Activated CD8-positive, alpha-beta T cell treated with anti-CD3 and anti-CD28 coated beads for 36 hours (primary cell): ENCODE results near the gene SLC25A19. TPM values are rescaled to one million over a fixed set of nuclear protein-coding genes. Genes with fewer than 3 reads are reported as not detected.

Source experiments
- ATAC-seq: fragments of 200-7000 bp; cut with Tn5 transposase; one replicate; pipeline ENCODE4 v1.10.0; 2021; ENCODE audit warnings: mild to moderate bottlenecking, moderate library complexity
- CTCF ChIA-PET: fragments of 350-600 bp; sonication (Branson Sonifier 250); formaldehyde crosslinking; loops from one replicate; lab custom pipeline; 2021; ENCODE audit warnings: antibody characterized with exemption; lab: Charles Lee
- POLR2A ChIA-PET: fragments of 350-600 bp; sonication (Branson Sonifier 250); formaldehyde crosslinking; loops from one replicate; lab custom pipeline; 2021; ENCODE audit warnings: antibody characterized with exemption; lab: Charles Lee
- DNase-seq: peaks from one replicate; pipeline ENCODE4 v3.0.0-alpha.2; 2020
- H3K27ac Mint-ChIP-seq: one replicate; pipeline ENCODE4 v1.8.0; 2021; ENCODE audit warnings: mild to moderate bottlenecking, mixed read lengths
- H3K27me3 Mint-ChIP-seq: one replicate; pipeline ENCODE4 v1.8.0; 2021; ENCODE audit warnings: mixed read lengths
- H3K36me3 Mint-ChIP-seq: one replicate; pipeline ENCODE4 v1.8.0; 2021; ENCODE audit warnings: low read depth, mixed read lengths
- H3K4me1 Mint-ChIP-seq: one replicate; pipeline ENCODE4 v1.8.0; 2021; ENCODE audit warnings: low read depth, mixed read lengths
- H3K4me3 Mint-ChIP-seq: one replicate; pipeline ENCODE4 v1.8.0; 2021; ENCODE audit warnings: mild to moderate bottlenecking, moderate library complexity, mixed read lengths
- H3K9me3 Mint-ChIP-seq: one replicate; pipeline ENCODE4 v1.8.0; 2021; ENCODE audit warnings: mixed read lengths
- intact Hi-C: fragments of 100-400 bp; cut with micrococcal nuclease; formaldehyde crosslinking; loops from one replicate; pipeline ENCODE4 v1.10.0; 2022
- total RNA-seq, 2 experiments: library from RNA; stranded (reverse); gene quantifications; one replicate each; pipeline ENCODE4 v1.2.3, GENCODE V29; 2021
- TF ChIP-seq, protein P1 (sequence below): fragments of 200-600 bp; IDR thresholded peaks from one replicate; pipeline ENCODE4 v1.8.0; 2022; ENCODE audit warnings: antibody characterized with exemption, mild to moderate bottlenecking

SLC25A19 gene
- total RNA-seq, 2 experiments from 2014 or later, result 55.1 to 55.2 TPM

DNA sequence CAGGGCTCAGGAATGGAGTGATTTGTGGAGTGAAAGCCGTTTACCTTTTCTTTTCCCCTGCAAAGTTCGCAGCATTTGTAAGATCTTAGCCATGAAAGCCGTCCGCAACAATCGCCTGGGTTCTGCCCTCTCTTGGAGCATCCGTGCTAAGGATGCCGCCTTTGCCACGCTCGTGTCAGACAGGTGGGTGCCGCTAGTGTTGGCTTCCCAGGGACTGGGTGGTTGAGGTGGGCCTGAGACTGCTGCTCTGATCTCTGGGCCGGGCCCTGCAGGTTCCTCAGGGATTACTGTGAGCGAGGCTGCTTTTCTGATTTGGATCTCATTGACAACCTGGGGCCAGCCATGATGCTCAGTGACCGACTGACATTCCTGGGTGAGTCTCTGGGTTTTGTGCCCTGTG, 56.4 kb downstream of the SLC25A19 start:
- POLR2A ChIA-PET, result interaction anchor here (1.0 to 1.4 kb wide), 2 partner anchors 28 to 38 kb away, joined by 3 to 4 read pairs; partner anchors contain the start of gene MIF4GD
- ATAC-seq (no peak), DNase-seq (no peak)
- Mint-ChIP-seq H3K4me1 (no peaks in the 10 kb centered on the region), H3K27me3 (no peaks in the 10 kb centered on the region), H3K36me3 (peaks cover 39% of the 10 kb centered on the region), H3K9me3 (no peaks in the 10 kb centered on the region), H3K27ac (no peak overlapping the region), H3K4me3 (no peak overlapping the region)
- TF ChIP-seq, protein P1, sequence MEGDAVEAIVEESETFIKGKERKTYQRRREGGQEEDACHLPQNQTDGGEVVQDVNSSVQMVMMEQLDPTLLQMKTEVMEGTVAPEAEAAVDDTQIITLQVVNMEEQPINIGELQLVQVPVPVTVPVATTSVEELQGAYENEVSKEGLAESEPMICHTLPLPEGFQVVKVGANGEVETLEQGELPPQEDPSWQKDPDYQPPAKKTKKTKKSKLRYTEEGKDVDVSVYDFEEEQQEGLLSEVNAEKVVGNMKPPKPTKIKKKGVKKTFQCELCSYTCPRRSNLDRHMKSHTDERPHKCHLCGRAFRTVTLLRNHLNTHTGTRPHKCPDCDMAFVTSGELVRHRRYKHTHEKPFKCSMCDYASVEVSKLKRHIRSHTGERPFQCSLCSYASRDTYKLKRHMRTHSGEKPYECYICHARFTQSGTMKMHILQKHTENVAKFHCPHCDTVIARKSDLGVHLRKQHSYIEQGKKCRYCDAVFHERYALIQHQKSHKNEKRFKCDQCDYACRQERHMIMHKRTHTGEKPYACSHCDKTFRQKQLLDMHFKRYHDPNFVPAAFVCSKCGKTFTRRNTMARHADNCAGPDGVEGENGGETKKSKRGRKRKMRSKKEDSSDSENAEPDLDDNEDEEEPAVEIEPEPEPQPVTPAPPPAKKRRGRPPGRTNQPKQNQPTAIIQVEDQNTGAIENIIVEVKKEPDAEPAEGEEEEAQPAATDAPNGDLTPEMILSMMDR, result no peak
- CTCF ChIA-PET, result interaction anchor here (1.2 kb wide), 1 partner anchor 400 kb away, joined by 3 read pairs; the partner anchor contains the start of gene SMIM5
- intact Hi-C loops, result no loop called here

DNA sequence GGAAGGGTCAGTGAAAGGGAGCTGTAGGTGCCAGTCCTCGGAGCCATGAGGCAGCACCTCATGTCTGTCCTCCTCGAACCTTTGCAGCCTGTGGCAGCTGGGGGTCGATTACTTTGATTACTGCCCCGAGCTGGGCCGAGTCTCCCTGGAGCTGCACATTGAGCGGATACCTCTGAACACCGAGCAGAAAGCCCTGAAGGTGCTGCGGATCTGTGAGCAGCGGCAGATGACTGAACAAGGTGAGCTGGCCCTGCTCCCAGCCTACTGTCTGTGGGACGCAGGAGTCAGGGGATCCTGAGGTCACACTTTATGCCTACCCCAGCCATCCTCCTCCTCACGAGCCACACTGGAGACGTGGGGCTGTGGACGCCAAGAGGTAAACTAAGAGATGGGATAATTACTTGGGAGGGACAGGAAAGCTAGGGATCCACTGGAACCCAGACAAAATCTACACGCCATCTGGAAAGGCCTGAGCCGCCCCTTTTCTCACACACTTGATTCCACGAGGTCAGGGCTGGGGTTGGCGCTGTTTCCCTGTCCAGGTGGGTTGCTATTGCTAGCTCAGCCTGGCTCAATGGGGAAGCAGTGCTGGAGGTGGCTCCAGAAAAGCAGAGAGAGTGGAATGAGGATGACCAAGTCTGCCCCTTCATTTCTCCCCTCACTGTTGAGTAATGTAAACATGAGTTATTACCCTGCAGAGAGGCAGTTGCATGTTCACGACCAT, 57.3 kb downstream of the SLC25A19 start:
- CTCF ChIA-PET, result interaction anchor here (4.8 kb wide), 1 partner anchor 9 kb away, joined by 54 read pairs; no protein-coding TSS in a partner anchor
- TF ChIP-seq, protein P1, result no peak
- Mint-ChIP-seq H3K27ac (no peak overlapping the region), H3K4me3 (no peak overlapping the region), H3K9me3 (no peaks in the 10 kb centered on the region), H3K27me3 (no peaks in the 10 kb centered on the region), H3K4me1 (no peaks in the 10 kb centered on the region), H3K36me3 (peaks cover 38% of the 10 kb centered on the region)
- no peak for ATAC-seq
- intact Hi-C loops, result no loop called here
- POLR2A ChIA-PET, result interaction anchor here (1.0 to 1.5 kb wide), 3 partner anchors 29 to 62 kb away, joined by 3 to 4 read pairs (median 4); partner anchors contain the start of gene MIF4GD
- no peak for DNase-seq

DNA sequence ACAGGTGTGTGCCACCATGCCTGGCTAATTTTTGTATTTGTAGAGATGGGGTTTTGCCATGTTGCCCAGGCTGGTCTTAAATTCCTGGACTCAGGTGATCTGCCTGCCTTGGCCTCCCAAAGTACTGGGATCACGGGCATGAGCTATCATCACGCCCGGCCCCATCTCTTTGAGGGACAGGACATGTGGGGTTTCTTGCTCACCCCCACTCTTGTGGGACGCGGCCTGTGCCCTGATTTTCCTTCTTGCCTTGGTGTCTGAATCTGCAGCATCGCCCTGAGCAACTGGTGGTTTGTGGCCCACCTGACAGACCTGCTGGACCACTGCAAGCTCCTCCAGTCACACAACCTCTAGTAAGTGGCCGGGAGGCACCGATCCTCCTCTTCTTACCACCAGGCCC, 58.2 kb downstream of the SLC25A19 start:
- no peak overlapping the region for H3K27ac Mint-ChIP-seq
- H3K4me3 Mint-ChIP-seq, result no peak overlapping the region
- ChIA-PET POLR2A (interaction anchor here (0.8 to 1.6 kb wide), 3 partner anchors 9 to 61 kb away, joined by 4 read pairs; no protein-coding TSS in a partner anchor), CTCF (interaction anchor here (1.5 to 4.8 kb wide), 4 partner anchors 10 to 117 kb away, joined by 3 to 54 read pairs (median 5); no protein-coding TSS in a partner anchor)
- TF ChIP-seq, protein P1, result no peak
- H3K27me3 Mint-ChIP-seq, result no peaks in the 10 kb centered on the region
- DNase-seq (no peak), ATAC-seq (no peak)
- H3K9me3 Mint-ChIP-seq, result no peaks in the 10 kb centered on the region
- H3K4me1 Mint-ChIP-seq, result no peaks in the 10 kb centered on the region
- H3K36me3 Mint-ChIP-seq, result peaks cover 36% of the 10 kb centered on the region
- intact Hi-C loops, result no loop called here

DNA sequence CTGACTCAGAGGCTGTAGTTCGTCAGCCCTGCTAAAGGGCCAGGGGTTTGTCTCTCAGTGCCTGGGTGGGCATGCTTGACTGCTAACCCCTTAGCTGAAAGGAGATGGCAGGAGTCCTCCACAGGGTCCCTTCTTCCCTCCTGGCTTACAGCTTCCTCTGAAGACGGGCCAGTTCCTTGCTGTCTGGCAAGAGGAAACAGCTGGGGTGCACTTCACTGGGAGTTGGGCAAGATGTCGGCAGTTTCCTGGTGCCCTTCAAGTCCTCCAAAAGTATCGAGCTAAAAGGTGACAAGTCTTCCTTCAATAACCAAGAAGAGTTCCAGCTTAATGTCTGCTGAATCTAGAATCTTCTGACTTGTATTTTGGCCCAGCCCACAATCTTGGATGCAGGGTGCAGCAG, 60.4 kb downstream of the SLC25A19 start:
- DNase-seq, result no peak
- ChIA-PET POLR2A (interaction anchor here (0.9 to 1.6 kb wide), 6 partner anchors 8 to 42 kb away, joined by 3 to 9 read pairs (median 5); partner anchors contain the start of gene MIF4GD), CTCF (interaction anchor here (1.1 to 4.8 kb wide), 7 partner anchors 8 to 184 kb away, joined by 3 to 54 read pairs (median 5); no protein-coding TSS in a partner anchor)
- H3K4me1 Mint-ChIP-seq, result no peaks in the 10 kb centered on the region
- no peak overlapping the region for H3K4me3 Mint-ChIP-seq
- no peak for ATAC-seq
- H3K27ac Mint-ChIP-seq, result no peak overlapping the region
- intact Hi-C loops, result no loop called here
- no peaks in the 10 kb centered on the region for H3K27me3 Mint-ChIP-seq
- H3K9me3 Mint-ChIP-seq, result no peaks in the 10 kb centered on the region
- H3K36me3 Mint-ChIP-seq, result peaks cover 30% of the 10 kb centered on the region
- TF ChIP-seq, protein P1, result no peak
